Kidney glomerular epithelial cell (primary cell): ENCODE results near the gene RARA.

ENCODE experiments used
- DNase-seq: peaks from one replicate; lab custom pipeline; 2025; lab: John Stamatoyannopoulos, UW

Gene RARA

DNA sequence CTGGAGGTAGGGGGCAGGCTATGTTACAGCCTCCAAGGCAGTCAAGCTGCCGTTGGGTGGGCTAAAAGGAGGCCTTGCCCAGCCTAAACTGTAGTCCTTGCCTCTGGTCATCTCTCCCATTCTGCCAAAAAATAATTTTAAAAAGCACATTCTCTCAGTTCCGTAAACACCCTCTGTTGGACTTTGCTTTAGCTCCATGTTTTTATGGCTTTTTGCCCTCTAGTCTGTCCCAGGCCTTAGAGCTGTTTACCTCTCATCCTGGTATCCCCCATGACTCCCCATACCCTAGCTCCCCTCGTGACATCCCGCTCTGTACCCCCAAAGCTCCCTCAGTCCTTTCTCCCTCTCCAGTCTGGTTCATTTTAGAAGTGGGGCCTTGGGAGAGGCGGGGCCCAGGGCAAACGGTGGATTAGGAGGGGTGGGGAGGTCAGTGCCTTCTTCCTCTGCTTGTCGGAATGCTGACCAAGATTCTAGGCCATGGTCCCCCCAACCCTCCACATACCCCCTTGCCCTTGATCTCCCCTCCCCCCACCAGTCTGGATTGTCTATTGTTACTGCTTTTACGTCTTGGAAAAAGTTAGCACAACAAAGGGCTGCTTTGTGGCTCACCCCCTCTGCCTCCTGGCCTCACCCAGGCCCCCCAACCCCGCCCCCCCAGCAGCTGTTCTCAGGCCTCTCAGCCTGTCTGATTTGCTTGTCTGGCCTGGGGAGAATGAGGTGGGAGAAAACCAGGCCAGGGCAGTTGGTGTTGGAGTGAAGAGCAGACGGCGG is 37.2 kb downstream of the RARA start:
- no peak for DNase-seq

GRCh38 chr17:40346765-40347158 is 37.8 kb downstream of the RARA start:
- DNase-seq: no peak

DNA sequence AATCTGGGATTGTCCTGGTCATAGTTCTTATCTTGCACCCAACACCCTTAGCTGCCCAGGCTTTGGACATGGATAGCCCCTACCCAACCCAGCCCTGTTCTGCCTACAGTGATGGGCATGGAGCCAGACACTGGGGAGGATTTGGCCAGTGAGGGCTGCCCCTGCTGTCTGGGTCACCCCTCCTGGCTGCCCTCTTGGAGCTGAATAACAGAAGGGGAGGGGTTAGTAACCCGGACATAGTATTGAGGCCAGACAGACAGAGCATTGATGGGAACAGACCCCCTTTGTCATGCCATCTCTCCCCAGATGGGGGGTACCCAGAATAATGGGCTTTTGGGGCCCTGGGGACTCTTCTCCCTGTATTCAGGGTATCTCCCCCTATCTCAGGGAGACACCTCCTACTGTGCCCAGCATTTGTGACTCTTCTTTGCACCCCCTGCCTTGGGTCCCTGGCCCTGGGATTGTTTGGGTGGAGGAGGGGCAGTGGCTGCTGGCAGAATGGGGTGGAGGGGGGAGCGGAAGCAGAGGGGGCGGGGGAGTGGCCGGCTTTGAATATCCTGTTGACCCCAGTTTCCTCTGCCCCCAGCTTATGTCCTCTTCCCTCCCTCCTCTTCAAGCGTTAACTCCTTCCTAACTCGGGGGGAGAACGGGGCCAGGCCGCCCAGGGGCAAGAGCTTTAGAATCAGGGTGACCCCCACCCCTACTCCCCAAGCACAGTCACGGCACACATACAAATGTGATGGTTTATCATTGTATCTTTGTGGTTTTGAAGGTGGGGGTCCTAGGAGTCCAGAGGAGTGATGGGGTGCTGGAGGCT is 38.5 kb downstream of the RARA start:
- no peak for DNase-seq

GRCh38 chr17:40348136-40348504 is 39.1 kb downstream of the RARA start:
- DNase-seq: no peak

DNA sequence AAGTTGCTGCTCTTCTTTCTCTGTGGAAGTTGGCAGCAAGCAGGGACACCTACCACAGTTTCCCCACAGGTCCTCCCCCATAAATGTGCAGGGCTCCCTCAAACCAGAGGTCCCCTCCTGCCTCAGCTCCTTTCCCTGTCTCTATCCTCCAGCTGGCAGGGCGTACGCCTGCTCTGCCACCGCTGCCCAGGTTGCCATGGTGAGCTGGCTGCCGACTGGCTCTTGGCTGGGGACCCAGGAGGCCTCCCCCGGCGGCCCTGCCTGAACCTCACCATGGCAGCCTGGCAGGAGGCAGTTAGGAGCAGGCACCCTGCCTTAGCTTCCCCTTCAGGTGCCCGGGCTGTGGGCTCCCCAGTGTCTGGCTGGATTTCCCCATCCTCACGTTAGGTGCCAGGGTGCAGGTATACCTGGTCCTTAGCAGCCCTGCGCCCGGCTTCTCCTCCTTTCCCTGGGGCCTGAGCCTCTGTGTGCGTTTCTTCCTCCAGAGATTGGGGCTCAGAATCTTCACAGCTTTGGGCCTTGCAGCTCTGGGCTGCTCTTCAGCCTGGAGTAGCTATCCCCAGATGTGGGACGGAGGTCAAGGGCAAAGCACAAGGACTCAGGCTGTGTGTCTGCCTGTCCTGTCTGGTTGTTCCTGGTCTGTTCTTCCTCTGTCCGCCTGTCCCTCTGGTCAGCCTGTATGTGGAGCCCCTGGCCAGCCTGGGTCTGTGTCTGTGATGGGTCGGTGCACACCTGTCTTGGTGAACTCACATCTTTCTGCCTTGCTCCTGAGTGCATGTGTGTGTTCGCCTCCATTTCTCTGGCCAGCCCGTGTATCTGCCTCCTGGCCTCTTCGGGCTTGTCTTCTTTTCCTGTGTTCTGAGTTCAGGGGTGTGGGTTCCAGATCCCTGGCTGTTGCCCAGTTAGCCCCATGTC is 39.8 kb downstream of the RARA start:
- no peak for DNase-seq

DNA sequence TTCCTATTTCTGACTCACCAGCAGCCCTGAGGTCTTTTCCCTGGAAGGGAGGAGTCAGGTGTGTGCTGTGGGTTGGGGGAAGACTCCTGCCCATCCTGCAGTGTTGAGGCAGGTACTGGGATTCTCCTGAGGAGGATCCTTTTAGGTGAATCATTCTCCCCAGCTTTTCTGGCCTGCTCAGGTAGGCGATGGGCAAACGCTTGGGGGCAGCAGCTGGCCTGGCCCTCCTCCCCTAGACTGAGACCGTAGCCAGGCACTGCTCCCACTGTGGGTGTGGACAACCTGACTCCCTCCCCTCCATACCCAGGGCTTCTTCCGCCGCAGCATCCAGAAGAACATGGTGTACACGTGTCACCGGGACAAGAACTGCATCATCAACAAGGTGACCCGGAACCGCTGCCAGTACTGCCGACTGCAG is 40.5 kb downstream of the RARA start:
- DNase-seq: no peak

GRCh38 chr17:40349895-40350688 is 41.1 kb downstream of the RARA start:
- no peak for DNase-seq

- DNase-seq: no peak
Observed at GRCh38 chr17:40350689-40351358, 41.8 kb downstream of the RARA start.

GRCh38 chr17:40351359-40352236 is 42.6 kb downstream of the RARA start:
- no peak for DNase-seq

GRCh38 chr17:40352237-40352778 is 43.3 kb downstream of the RARA start:
- no peak for DNase-seq

GRCh38 chr17:40352779-40353394 is 43.9 kb downstream of the RARA start:
- no peak for DNase-seq

DNA sequence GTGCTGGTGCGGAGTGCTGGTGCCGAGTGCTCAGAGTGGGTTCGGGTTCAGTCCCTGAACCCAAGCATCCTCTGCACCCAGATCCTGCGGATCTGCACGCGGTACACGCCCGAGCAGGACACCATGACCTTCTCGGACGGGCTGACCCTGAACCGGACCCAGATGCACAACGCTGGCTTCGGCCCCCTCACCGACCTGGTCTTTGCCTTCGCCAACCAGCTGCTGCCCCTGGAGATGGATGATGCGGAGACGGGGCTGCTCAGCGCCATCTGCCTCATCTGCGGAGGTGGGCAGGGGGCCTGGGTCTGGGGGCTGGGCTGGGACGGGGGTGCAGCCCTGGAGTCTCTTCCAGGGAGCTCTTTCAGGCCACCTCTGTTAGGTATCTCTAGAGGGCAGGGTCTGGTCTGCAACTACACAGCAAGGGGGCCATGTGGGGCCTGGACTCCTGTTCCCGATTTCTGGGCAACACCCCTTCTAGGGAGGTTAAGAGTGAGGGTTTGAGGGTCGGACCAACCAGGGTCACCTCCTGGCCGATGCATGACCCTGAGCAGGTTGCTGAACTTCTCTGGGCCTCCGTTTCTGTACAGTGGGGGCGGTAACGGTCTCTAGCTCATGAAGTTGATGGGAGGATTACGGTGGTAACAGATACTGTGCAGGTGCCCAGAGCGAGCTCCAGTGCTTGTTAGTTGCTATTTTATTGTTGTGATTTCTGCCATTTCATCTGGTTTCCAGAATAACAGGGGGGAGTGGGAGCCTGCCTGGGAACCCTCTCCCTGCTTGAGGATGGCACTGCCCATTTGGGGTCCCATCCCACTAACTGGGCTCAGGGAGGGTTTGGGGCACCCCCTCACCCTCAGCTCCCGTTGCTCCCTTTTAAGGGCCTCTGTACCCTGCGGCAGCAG is 45.5 kb downstream of the RARA start:
- DNase-seq: no peak

DNA sequence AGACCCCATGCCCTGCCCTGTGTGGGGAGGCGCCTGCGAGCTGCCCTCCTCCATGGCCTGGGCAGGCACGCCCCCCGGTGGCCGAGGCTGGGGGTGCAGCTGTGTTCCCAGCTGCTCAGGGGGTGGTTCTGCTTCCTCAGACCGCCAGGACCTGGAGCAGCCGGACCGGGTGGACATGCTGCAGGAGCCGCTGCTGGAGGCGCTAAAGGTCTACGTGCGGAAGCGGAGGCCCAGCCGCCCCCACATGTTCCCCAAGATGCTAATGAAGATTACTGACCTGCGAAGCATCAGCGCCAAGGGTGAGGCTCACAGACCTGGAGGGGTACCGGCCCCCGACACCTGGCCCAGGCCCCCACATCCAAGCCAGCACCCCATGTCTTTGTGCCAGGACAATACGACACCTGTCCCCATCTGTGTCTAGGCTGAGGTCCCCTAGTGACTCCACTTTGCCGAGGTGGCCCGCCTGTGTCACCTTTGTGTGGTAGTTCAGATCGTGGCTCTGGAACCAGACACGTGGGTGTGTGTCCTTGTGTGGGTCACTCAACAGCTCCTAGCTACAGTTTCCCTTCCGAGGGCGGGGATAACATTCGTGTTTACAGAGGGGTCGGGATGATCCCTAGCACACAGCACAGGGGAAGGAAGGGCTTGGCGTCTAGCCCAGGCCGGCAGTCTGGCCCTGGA is 46.3 kb downstream of the RARA start:
- DNase-seq: no peak

DNA sequence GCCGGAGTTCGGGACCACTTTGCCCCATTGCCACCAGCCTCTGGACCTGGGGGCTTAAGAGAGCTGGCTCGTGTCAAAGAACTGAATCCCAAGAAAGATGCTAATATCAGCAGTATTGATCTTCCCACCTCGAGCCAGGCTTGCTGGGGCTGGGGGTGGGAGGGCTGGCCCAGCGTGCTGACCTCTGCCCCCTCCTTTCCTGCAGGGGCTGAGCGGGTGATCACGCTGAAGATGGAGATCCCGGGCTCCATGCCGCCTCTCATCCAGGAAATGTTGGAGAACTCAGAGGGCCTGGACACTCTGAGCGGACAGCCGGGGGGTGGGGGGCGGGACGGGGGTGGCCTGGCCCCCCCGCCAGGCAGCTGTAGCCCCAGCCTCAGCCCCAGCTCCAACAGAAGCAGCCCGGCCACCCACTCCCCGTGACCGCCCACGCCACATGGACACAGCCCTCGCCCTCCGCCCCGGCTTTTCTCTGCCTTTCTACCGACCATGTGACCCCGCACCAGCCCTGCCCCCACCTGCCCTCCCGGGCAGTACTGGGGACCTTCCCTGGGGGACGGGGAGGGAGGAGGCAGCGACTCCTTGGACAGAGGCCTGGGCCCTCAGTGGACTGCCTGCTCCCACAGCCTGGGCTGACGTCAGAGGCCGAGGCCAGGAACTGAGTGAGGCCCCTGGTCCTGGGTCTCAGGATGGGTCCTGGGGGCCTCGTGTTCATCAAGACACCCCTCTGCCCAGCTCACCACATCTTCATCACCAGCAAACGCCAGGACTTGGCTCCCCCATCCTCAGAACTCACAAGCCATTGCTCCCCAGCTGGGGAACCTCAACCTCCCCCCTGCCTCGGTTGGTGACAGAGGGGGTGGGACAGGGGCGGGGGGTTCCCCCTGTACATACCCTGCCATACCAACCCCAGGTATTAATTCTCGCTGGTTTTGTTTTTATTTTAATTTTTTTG is 47.1 kb downstream of the RARA start:
- DNase-seq: no peak

DNA sequence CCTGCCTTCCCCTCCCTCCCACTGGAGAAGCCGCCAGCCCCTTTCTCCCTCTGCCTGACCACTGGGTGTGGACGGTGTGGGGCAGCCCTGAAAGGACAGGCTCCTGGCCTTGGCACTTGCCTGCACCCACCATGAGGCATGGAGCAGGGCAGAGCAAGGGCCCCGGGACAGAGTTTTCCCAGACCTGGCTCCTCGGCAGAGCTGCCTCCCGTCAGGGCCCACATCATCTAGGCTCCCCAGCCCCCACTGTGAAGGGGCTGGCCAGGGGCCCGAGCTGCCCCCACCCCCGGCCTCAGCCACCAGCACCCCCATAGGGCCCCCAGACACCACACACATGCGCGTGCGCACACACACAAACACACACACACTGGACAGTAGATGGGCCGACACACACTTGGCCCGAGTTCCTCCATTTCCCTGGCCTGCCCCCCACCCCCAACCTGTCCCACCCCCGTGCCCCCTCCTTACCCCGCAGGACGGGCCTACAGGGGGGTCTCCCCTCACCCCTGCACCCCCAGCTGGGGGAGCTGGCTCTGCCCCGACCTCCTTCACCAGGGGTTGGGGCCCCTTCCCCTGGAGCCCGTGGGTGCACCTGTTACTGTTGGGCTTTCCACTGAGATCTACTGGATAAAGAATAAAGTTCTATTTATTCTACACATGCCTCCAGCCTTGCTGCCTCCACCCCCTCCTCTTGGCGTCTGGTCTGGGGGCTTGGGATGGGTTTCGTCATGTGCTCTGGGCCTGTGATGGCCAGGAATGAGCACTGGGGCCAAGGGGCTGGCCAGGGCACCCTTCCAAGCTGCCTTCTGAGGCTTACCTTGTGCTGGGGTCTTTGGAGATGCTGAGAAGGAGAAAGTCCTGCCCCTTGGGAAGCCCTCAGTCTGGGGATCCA is 48.3 kb downstream of the RARA start:
- no peak for DNase-seq
